ENCODE results near the gene PAXIP1.

DNA sequence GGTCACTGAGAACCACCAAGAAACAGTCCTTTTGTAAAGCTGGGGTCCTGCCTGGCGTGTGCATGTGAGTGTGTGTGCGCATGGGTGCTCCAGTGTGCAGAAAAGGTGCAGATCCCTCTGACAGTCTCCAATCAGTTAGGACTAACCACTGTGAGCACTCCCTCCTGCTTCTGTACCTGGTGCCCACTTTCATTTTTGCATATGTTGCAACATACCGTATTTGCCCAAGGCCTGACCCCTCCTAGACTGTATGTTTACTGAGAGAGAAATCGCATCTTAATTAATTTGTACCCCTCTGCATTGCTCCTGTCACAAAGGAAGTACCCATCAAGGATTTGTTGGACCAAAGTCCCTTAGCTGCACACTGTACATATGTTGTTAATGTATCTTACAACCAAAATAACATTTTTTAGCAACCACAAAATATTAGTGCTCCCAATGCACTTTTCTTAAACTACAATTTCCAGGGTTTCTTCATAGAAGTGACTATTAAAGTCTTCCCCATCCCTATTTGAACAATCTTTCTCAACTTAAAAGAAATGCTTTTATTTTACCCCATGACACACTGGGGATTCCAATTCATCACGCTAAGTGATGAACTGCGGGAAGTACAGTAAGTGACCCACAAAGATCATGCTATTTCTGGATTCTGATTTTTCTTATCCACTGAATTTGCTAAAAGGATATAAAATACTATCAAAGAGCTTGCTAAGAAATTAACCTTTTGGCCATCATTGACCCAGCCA lies 16.6 kb downstream of the PAXIP1 start:
- TF ChIP-seq, protein P1, sequence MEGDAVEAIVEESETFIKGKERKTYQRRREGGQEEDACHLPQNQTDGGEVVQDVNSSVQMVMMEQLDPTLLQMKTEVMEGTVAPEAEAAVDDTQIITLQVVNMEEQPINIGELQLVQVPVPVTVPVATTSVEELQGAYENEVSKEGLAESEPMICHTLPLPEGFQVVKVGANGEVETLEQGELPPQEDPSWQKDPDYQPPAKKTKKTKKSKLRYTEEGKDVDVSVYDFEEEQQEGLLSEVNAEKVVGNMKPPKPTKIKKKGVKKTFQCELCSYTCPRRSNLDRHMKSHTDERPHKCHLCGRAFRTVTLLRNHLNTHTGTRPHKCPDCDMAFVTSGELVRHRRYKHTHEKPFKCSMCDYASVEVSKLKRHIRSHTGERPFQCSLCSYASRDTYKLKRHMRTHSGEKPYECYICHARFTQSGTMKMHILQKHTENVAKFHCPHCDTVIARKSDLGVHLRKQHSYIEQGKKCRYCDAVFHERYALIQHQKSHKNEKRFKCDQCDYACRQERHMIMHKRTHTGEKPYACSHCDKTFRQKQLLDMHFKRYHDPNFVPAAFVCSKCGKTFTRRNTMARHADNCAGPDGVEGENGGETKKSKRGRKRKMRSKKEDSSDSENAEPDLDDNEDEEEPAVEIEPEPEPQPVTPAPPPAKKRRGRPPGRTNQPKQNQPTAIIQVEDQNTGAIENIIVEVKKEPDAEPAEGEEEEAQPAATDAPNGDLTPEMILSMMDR (IDR thresholded peaks at IDR 0.05), result no peak
- TF ChIP-seq POLR2A (IDR thresholded peaks at IDR 0.05) (no peak), POLR2AphosphoS5 (IDR thresholded peaks at IDR 0.05) (no peak), EP300 (IDR thresholded peaks at IDR 0.05) (no peak)
